MCF 10A (cell line): Measurements from ENCODE around the gene ZMYM4. TPM values are rescaled to one million over a fixed set of nuclear protein-coding genes. Genes with fewer than 3 reads are reported as not detected.
"Not testable (repeated sequence)": the region's sequence is repeated elsewhere in the genome, so short reads cannot be mapped to it uniquely, and the experiment has no call there.

ENCODE experiments used
- BruUV-seq: library from RNA; stranded (reverse); fragments of 400-500 nt; replicated peaks from 2 replicates; lab custom pipeline; 2021; lab: Mats Ljungman, UMichigan
- CTCF ChIA-PET: fragments of 300-600 bp; sonication (Branson Sonifier 250); formaldehyde crosslinking; extraction: SDS; loops from one replicate; lab custom pipeline; 2021; ENCODE audit warnings: antibody characterized with exemption, inconsistent platforms; lab: Yijun Ruan, JAX
- POLR2A ChIA-PET: fragments of 300-600, 350-650 bp; sonication (Branson Sonifier 250); formaldehyde crosslinking; extraction: SDS; loops from one replicate; lab custom pipeline; 2020; ENCODE audit warnings: antibody characterized with exemption, inconsistent platforms; lab: Yijun Ruan, JAX
- DNase-seq: peaks from one replicate; pipeline ENCODE4 v3.0.0-alpha.2; 2018; ENCODE audit not compliant: unreplicated experiment
- H3K27ac Mint-ChIP-seq: one replicate; pipeline ENCODE4 v1.8.0; 2022; ENCODE audit warnings: mild to moderate bottlenecking, low read depth, mixed read lengths; ENCODE audit not compliant: unreplicated experiment
- H3K27me3 Mint-ChIP-seq: one replicate; pipeline ENCODE4 v1.8.0; 2022; ENCODE audit warnings: mixed read lengths; ENCODE audit not compliant: insufficient read depth, unreplicated experiment
- H3K36me3 Mint-ChIP-seq: one replicate; pipeline ENCODE4 v1.8.0; 2022; ENCODE audit warnings: mild to moderate bottlenecking, moderate library complexity, mixed read lengths; ENCODE audit not compliant: insufficient read depth, unreplicated experiment
- H3K4me1 Mint-ChIP-seq: one replicate; pipeline ENCODE4 v1.8.0; 2022; ENCODE audit warnings: mixed read lengths; ENCODE audit not compliant: insufficient read depth, unreplicated experiment
- H3K4me3 Mint-ChIP-seq: one replicate; pipeline ENCODE4 v1.8.0; 2022; ENCODE audit warnings: mild to moderate bottlenecking, moderate library complexity, mixed read lengths; ENCODE audit not compliant: unreplicated experiment
- H3K9me3 Mint-ChIP-seq: one replicate; pipeline ENCODE4 v1.8.0; 2022; ENCODE audit warnings: mixed read lengths; ENCODE audit not compliant: unreplicated experiment
- CTCF ChIP-seq: fragments of 200-600 bp; IDR thresholded peaks from one replicate; pipeline ENCODE4 v1.8.0; 2022; ENCODE audit warnings: antibody characterized with exemption, mild to moderate bottlenecking; ENCODE audit not compliant: unreplicated experiment
- intact Hi-C: fragments of 100-400 bp; cut with micrococcal nuclease; formaldehyde crosslinking; loops from 2 replicates; pipeline ENCODE4 v1.14.1; 2022
- total RNA-seq: library from RNA; stranded (reverse); gene quantifications from 2 replicates; pipeline ENCODE4 v1.2.3, GENCODE V29; 2022

The ZMYM4 gene
- total RNA-seq, 1 experiment from 2014 or later = 62.0 TPM

GRCh38 chr1:35369922-35370671, 101.6 kb downstream of the ZMYM4 start:
- CTCF ChIA-PET = interaction anchor here (1.1 kb wide), 2 partner anchors 43 to 168 kb away, joined by 3 to 5 read pairs; no protein-coding TSS in a partner anchor
- H3K4me1 Mint-ChIP-seq = no peaks in the 10 kb centered on the region
- no TSS peak for BruUV-seq
- no peak overlapping the region for H3K4me3 Mint-ChIP-seq
- no peaks in the 10 kb centered on the region for H3K9me3 Mint-ChIP-seq
- H3K27me3 Mint-ChIP-seq = no peaks in the 10 kb centered on the region
- POLR2A ChIA-PET = interaction anchor here (1.2 kb wide), 1 partner anchor 177 kb away, joined by 3 read pairs; the partner anchor contains the start of gene SFPQ
- intact Hi-C loops = no loop called here
- DNase-seq = no peak
- peaks cover 39% of the 10 kb centered on the region for H3K36me3 Mint-ChIP-seq
- H3K27ac Mint-ChIP-seq = no peak overlapping the region
- no peak for TF ChIP-seq CTCF

- Mint-ChIP-seq H3K27ac (no peak overlapping the region), H3K4me1 (no peaks in the 10 kb centered on the region), H3K27me3 (no peaks in the 10 kb centered on the region), H3K9me3 (no peaks in the 10 kb centered on the region), H3K4me3 (no peak overlapping the region), H3K36me3 (peaks cover 39% of the 10 kb centered on the region)
- ChIA-PET CTCF (interaction anchor here (0.5 kb wide), 1 partner anchor 43 kb away, joined by 3 read pairs; no protein-coding TSS in a partner anchor), POLR2A (interaction anchor here (0.6 kb wide), 1 partner anchor 1193 kb away, joined by 4 read pairs; no protein-coding TSS in a partner anchor)
- no TSS peak for BruUV-seq
- no peak for DNase-seq
- intact Hi-C loops = no loop called here
- no peak for TF ChIP-seq CTCF
Observed at GRCh38 chr1:35371506-35371905, 103.0 kb downstream of the ZMYM4 start.

GRCh38 chr1:35377555-35377954, 109.0 kb downstream of the ZMYM4 start:
- Mint-ChIP-seq H3K36me3 (peaks cover 31% of the 10 kb centered on the region), H3K27ac (no peak overlapping the region), H3K9me3 (no peaks in the 10 kb centered on the region), H3K27me3 (no peaks in the 10 kb centered on the region), H3K4me1 (peaks cover 11% of the 10 kb centered on the region), H3K4me3 (no peak overlapping the region)
- ChIA-PET POLR2A (interaction anchor here (0.7 to 1.2 kb wide), 2 partner anchors 9 to 185 kb away, joined by 3 read pairs; partner anchors contain the start of gene SFPQ), CTCF (interaction anchor here (0.8 kb wide), 1 partner anchor 67 kb away, joined by 3 read pairs; no protein-coding TSS in a partner anchor)
- TF ChIP-seq CTCF = no peak
- peak; percentile 2 for DNase-seq
- intact Hi-C loops = no loop called here
- no TSS peak for BruUV-seq

GRCh38 chr1:35379317-35380000, 111.0 kb downstream of the ZMYM4 start:
- DNase-seq = no peak
- POLR2A ChIA-PET = interaction anchor here (1.0 kb wide), 1 partner anchor 33 kb away, joined by 3 read pairs; no protein-coding TSS in a partner anchor
- intact Hi-C loops = no loop called here
- Mint-ChIP-seq H3K4me3 (no peak overlapping the region), H3K27ac (no peak overlapping the region), H3K4me1 (peaks cover 11% of the 10 kb centered on the region), H3K36me3 (peaks cover 29% of the 10 kb centered on the region), H3K9me3 (no peaks in the 10 kb centered on the region), H3K27me3 (no peaks in the 10 kb centered on the region)
- CTCF ChIA-PET = interaction anchor here (0.7 kb wide), 1 partner anchor 82 kb away, joined by 3 read pairs; no protein-coding TSS in a partner anchor
- TF ChIP-seq CTCF = no peak
- BruUV-seq = no TSS peak

GRCh38 chr1:35380111-35380510, 111.6 kb downstream of the ZMYM4 start:
- H3K9me3 Mint-ChIP-seq, CTCF ChIA-PET, POLR2A ChIA-PET, H3K4me3 Mint-ChIP-seq, DNase-seq, BruUV-seq, intact Hi-C loops, H3K27ac Mint-ChIP-seq, H3K27me3 Mint-ChIP-seq: not testable (repeated sequence)
- Mint-ChIP-seq H3K36me3 (peaks cover 34% of the 10 kb centered on the region), H3K4me1 (peaks cover 11% of the 10 kb centered on the region)
